Karpas-422 (cell line): ENCODE results near the gene TPP2. TPM values are rescaled to one million over a fixed set of nuclear protein-coding genes. Genes with fewer than 3 reads are reported as not detected.

Experiments used
- DNase-seq: peaks from one replicate; pipeline ENCODE4 v3.0.0-alpha.2; 2015
- H2AFZ ChIP-seq: fragments of 200-600 bp; sonication (generic); 2 replicates; pipeline ENCODE4 v1.6.1; 2014; ENCODE audit warnings: antibody characterized with exemption, low read length, mixed read lengths
- H3K27ac ChIP-seq: fragments of 200-600 bp; sonication (generic); 2 replicates; pipeline ENCODE4 v1.5.1; 2014; ENCODE audit warnings: mild to moderate bottlenecking, low read length, moderate library complexity
- H3K27me3 ChIP-seq: fragments of 200-600 bp; sonication (generic); 2 replicates; pipeline ENCODE4 v1.6.1; 2014; ENCODE audit warnings: low read length, mixed read lengths
- H3K36me3 ChIP-seq: fragments of 200-600 bp; sonication (generic); 2 replicates; pipeline ENCODE4 v1.6.1; 2014; ENCODE audit warnings: low read length, mixed read lengths; ENCODE audit not compliant: insufficient read depth
- H3K4me1 ChIP-seq: fragments of 200-600 bp; sonication (generic); 2 replicates; pipeline ENCODE4 v1.6.1; 2014; ENCODE audit warnings: mild to moderate bottlenecking, low read length, mixed read lengths
- H3K4me2 ChIP-seq: fragments of 200-600 bp; sonication (generic); 2 replicates; pipeline ENCODE4 v1.6.1; 2014; ENCODE audit warnings: low read length, low read depth, mild to moderate bottlenecking; ENCODE audit not compliant: poor library complexity, severe bottlenecking
- H3K4me3 ChIP-seq: fragments of 200-600 bp; sonication (generic); 2 replicates; pipeline ENCODE4 v1.5.1; 2014; ENCODE audit warnings: mild to moderate bottlenecking, antibody characterized with exemption, low read length, mixed read lengths
- H3K79me2 ChIP-seq: fragments of 200-600 bp; sonication (generic); 2 replicates; pipeline ENCODE4 v1.6.1; 2014; ENCODE audit warnings: mild to moderate bottlenecking, low read length, mixed read lengths
- H3K9ac ChIP-seq: fragments of 200-600 bp; sonication (generic); 2 replicates; pipeline ENCODE4 v1.6.0; 2014; ENCODE audit warnings: low read length
- H3K9me2 ChIP-seq: fragments of 200-600 bp; sonication (generic), shearing (Covaris generic); replicated peaks from 2 replicates; pipeline ENCODE4 v1.6.0; 2014; ENCODE audit warnings: mild to moderate bottlenecking, low read length, moderate library complexity; ENCODE audit not compliant: insufficient read depth
- H3K9me3 ChIP-seq: fragments of 300-700, 200-600 bp; sonication (generic); 2 replicates; pipeline ENCODE4 v1.6.1; 2014; ENCODE audit warnings: low read length, mixed read lengths
- H4K20me1 ChIP-seq: fragments of 200-600 bp; sonication (generic); 2 replicates; pipeline ENCODE4 v1.6.1; 2014; ENCODE audit warnings: mild to moderate bottlenecking, antibody characterized with exemption, low read length, low read depth; ENCODE audit not compliant: insufficient read depth
- total RNA-seq: library from RNA; depleted of rRNA; stranded (reverse); fragments of >200 nt; shearing (Covaris generic); gene quantifications from 2 replicates; pipeline ENCODE4 v1.2.3, GENCODE V29; 2014; ENCODE audit warnings: low replicate concordance

Gene TPP2
- total RNA-seq, 1 experiment from 2014 or later: 62.2 TPM

- Histone ChIP-seq H3K4me3 (no peak overlapping the region), H3K27me3 (no peaks in the 10 kb centered on the region), H2AFZ (no peak overlapping the region), H4K20me1 (no peaks in the 10 kb centered on the region), H3K4me2 (no peak overlapping the region), H3K9me3 (no peaks in the 10 kb centered on the region), H3K27ac (no peak overlapping the region), H3K79me2 (no peaks in the 10 kb centered on the region), H3K36me3 (no peaks in the 10 kb centered on the region), H3K9ac (no peak overlapping the region), H3K4me1 (no peaks in the 10 kb centered on the region), H3K9me2 (no peaks in the 10 kb centered on the region)
- DNase-seq: no peak
These were observed 32.2 kb upstream of the TPP2 start for GRCh38 chr13:102564564-102564963.

- Histone ChIP-seq H3K4me2 (no peak overlapping the region), H3K79me2 (no peaks in the 10 kb centered on the region), H4K20me1 (no peaks in the 10 kb centered on the region), H3K9me3 (no peaks in the 10 kb centered on the region), H2AFZ (no peak overlapping the region), H3K4me1 (no peaks in the 10 kb centered on the region), H3K27me3 (no peaks in the 10 kb centered on the region), H3K9ac (no peak overlapping the region), H3K36me3 (no peaks in the 10 kb centered on the region), H3K9me2 (no peaks in the 10 kb centered on the region), H3K4me3 (no peak overlapping the region), H3K27ac (no peak overlapping the region)
- no peak for DNase-seq
These were observed 30.3 kb upstream of the TPP2 start for GRCh38 chr13:102566513-102566912.

DNA sequence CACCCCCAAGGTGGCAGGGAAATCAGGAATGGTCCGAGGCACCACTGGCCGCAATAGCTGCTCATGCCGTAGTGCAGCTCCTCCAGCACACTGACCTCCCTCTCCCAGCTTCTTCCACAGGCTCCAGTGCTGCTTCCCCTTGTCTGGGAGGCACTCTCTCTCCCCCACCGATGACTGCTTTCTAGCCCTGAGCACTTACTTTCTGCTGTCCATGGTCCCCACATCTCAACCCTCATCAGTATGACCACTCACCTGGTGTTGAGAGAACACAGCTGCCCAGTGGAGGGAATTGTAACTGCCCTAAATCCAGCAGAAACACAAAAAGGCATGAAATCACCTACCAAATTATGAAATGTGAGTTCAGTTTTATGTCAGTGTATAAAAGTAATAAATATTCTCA lies 28.9 kb upstream of the TPP2 start:
- H3K36me3 ChIP-seq: no peaks in the 10 kb centered on the region
- H4K20me1 ChIP-seq: no peaks in the 10 kb centered on the region
- no peaks in the 10 kb centered on the region for H3K9me2 ChIP-seq
- H3K9me3 ChIP-seq: no peaks in the 10 kb centered on the region
- no peak overlapping the region for H3K4me3 ChIP-seq
- no peak overlapping the region for H3K9ac ChIP-seq
- no peaks in the 10 kb centered on the region for H3K27me3 ChIP-seq
- no peaks in the 10 kb centered on the region for H3K79me2 ChIP-seq
- no peak overlapping the region for H2AFZ ChIP-seq
- H3K4me2 ChIP-seq: no peak overlapping the region
- no peak overlapping the region for H3K27ac ChIP-seq
- no peaks in the 10 kb centered on the region for H3K4me1 ChIP-seq
- DNase-seq: no peak

GRCh38 chr13:102569488-102569887 lies 27.3 kb upstream of the TPP2 start:
- Histone ChIP-seq H3K4me3 (no peak overlapping the region), H4K20me1 (no peaks in the 10 kb centered on the region), H2AFZ (no peak overlapping the region), H3K9me3 (no peaks in the 10 kb centered on the region), H3K9ac (no peak overlapping the region), H3K4me2 (no peak overlapping the region), H3K9me2 (no peaks in the 10 kb centered on the region), H3K36me3 (no peaks in the 10 kb centered on the region), H3K79me2 (no peaks in the 10 kb centered on the region), H3K4me1 (peaks cover 6% of the 10 kb centered on the region), H3K27ac (no peak overlapping the region), H3K27me3 (no peaks in the 10 kb centered on the region)
- DNase-seq: no peak

DNA sequence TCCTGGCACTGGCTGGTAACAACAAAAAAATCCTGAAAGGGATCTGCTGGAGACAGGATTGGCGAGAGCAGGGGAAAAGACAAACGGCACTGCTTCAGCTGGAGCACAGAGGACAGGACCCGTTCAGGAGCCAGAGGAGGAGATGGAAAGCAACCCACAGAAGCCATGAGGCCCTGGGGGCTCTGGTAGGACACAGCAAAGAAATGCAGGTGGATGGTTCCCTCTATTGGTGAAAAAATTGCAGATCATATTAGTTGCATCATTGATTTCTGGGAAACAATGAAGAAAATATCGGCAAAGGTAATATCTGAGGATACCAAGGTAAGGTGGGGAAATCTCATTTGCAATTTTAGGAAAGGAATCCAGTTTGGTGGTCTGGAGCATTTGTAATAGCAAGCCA lies 25.7 kb upstream of the TPP2 start:
- peak; percentile 46 for DNase-seq
- no peak overlapping the region for H3K9ac ChIP-seq
- no peaks in the 10 kb centered on the region for H3K79me2 ChIP-seq
- H3K4me3 ChIP-seq: no peak overlapping the region
- no peak overlapping the region for H2AFZ ChIP-seq
- peaks cover 6% of the 10 kb centered on the region for H3K4me1 ChIP-seq
- no peaks in the 10 kb centered on the region for H3K27me3 ChIP-seq
- H3K36me3 ChIP-seq: no peaks in the 10 kb centered on the region
- no peaks in the 10 kb centered on the region for H4K20me1 ChIP-seq
- no peaks in the 10 kb centered on the region for H3K9me3 ChIP-seq
- H3K9me2 ChIP-seq: no peaks in the 10 kb centered on the region
- no peak overlapping the region for H3K4me2 ChIP-seq
- H3K27ac ChIP-seq: no peak overlapping the region

GRCh38 chr13:102572323-102572722 lies 24.5 kb upstream of the TPP2 start:
- Histone ChIP-seq H3K4me1 (peaks cover 6% of the 10 kb centered on the region), H3K27me3 (no peaks in the 10 kb centered on the region), H3K79me2 (no peaks in the 10 kb centered on the region), H3K4me3 (no peak overlapping the region), H3K9me3 (no peaks in the 10 kb centered on the region), H3K4me2 (no peak overlapping the region), H3K9me2 (no peaks in the 10 kb centered on the region), H3K9ac (no peak overlapping the region), H4K20me1 (no peaks in the 10 kb centered on the region), H2AFZ (no peak overlapping the region), H3K36me3 (no peaks in the 10 kb centered on the region), H3K27ac (no peak overlapping the region)
- DNase-seq: no peak

- no peak overlapping the region for H2AFZ ChIP-seq
- H3K4me3 ChIP-seq: no peak overlapping the region
- no peak overlapping the region for H3K27ac ChIP-seq
- no peaks in the 10 kb centered on the region for H3K79me2 ChIP-seq
- no peak overlapping the region for H3K4me2 ChIP-seq
- no peaks in the 10 kb centered on the region for H4K20me1 ChIP-seq
- no peak overlapping the region for H3K9ac ChIP-seq
- H3K4me1 ChIP-seq: peaks cover 15% of the 10 kb centered on the region
- H3K27me3 ChIP-seq: no peaks in the 10 kb centered on the region
- H3K36me3 ChIP-seq: no peaks in the 10 kb centered on the region
- H3K9me3 ChIP-seq: no peaks in the 10 kb centered on the region
- no peaks in the 10 kb centered on the region for H3K9me2 ChIP-seq
- peak; percentile 87 for DNase-seq
These were observed 16.1 kb upstream of the TPP2 start for GRCh38 chr13:102580552-102581169.

- no peak overlapping the region for H3K27ac ChIP-seq
- no peak overlapping the region for H2AFZ ChIP-seq
- H4K20me1 ChIP-seq: no peaks in the 10 kb centered on the region
- peaks cover 15% of the 10 kb centered on the region for H3K4me1 ChIP-seq
- no peaks in the 10 kb centered on the region for H3K9me2 ChIP-seq
- no peaks in the 10 kb centered on the region for H3K36me3 ChIP-seq
- DNase-seq: no peak
- no peaks in the 10 kb centered on the region for H3K79me2 ChIP-seq
- no peaks in the 10 kb centered on the region for H3K27me3 ChIP-seq
- no peak overlapping the region for H3K4me2 ChIP-seq
- no peaks in the 10 kb centered on the region for H3K9me3 ChIP-seq
- no peak overlapping the region for H3K9ac ChIP-seq
- no peak overlapping the region for H3K4me3 ChIP-seq
These were observed 14.5 kb upstream of the TPP2 start for GRCh38 chr13:102582256-102582655.

DNA sequence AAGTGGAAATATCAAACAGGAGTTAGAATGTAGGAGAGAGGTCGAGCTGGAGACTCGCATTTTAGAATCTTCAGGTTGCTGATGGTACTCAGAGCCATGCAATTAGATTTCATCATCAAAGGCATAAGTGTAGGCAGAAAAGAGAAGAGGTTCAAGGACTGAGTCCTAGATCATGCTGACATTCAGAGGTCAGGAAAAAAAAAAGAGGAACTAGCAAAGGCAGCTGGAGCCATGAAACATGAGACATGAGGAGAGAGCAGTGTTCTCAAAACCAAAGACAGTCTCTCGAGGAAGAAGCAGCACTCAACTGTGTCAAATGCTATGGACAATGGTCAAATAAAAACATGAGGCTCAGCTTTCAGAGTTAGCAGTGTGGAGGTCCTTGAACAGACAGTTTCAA lies 12.4 kb upstream of the TPP2 start:
- H3K4me1 ChIP-seq: peaks cover 15% of the 10 kb centered on the region
- H3K9me3 ChIP-seq: no peaks in the 10 kb centered on the region
- DNase-seq: peak; percentile 82
- H2AFZ ChIP-seq: no peak overlapping the region
- no peaks in the 10 kb centered on the region for H3K9me2 ChIP-seq
- H3K9ac ChIP-seq: no peak overlapping the region
- H4K20me1 ChIP-seq: no peaks in the 10 kb centered on the region
- H3K4me2 ChIP-seq: peak overlapping the region; percentile 31
- H3K36me3 ChIP-seq: no peaks in the 10 kb centered on the region
- H3K27me3 ChIP-seq: no peaks in the 10 kb centered on the region
- no peak overlapping the region for H3K4me3 ChIP-seq
- H3K27ac ChIP-seq: no peak overlapping the region
- no peaks in the 10 kb centered on the region for H3K79me2 ChIP-seq
